Common myeloid progenitor, CD34-positive (primary cell): ENCODE results near the gene UQCRC1.

ENCODE experiments used
- CTCF ChIA-PET: fragments of 350-600 bp; sonication (Branson Sonifier 250); formaldehyde crosslinking; loops from one replicate; lab custom pipeline; 2021; ENCODE audit warnings: antibody characterized with exemption; lab: Charles Lee
- POLR2A ChIA-PET: fragments of 350-600 bp; sonication (Branson Sonifier 250); formaldehyde crosslinking; loops from one replicate; lab custom pipeline; 2021; ENCODE audit warnings: antibody characterized with exemption; lab: Charles Lee
- DNase-seq, 3 donors: peaks; one replicate each; pipeline versions ENCODE4 v3.0.0 to v3.0.0-alpha.2; 2013
- H3K27ac ChIP-seq, 2 experiments: 1 replicate in 1 of 2; 2 replicates in 1 of 2; pipeline ENCODE4 v1.7.0; 2013; ENCODE audit warnings: inconsistent platforms in 2 of 2, low read length in 2 of 2, mild to moderate bottlenecking in 2 of 2, low read depth in 1 of 2, moderate library complexity in 1 of 2; ENCODE audit not compliant: severe bottlenecking in 2 of 2, insufficient read depth in 1 of 2, poor library complexity in 1 of 2
- H3K27me3 ChIP-seq, 5 experiments: replicated peaks in 2 of 5; 1 replicate in 3 of 5; 2 replicates in 2 of 5; pipeline versions ENCODE4 v1.6.1 to v1.7.0; 2013; ENCODE audit warnings: low read length in 4 of 5, mild to moderate bottlenecking in 2 of 5, moderate library complexity in 2 of 5, inconsistent platforms in 1 of 5; ENCODE audit not compliant: insufficient read depth in 5 of 5, control insufficient read depth in 4 of 5
- H3K36me3 ChIP-seq, 4 experiments: 1 replicate in 2 of 4; 2 replicates in 2 of 4; pipeline versions ENCODE4 v1.6.1 to v1.7.0; 2013; ENCODE audit warnings: low read length in 3 of 4, control low read depth in 1 of 4, mild to moderate bottlenecking in 1 of 4; ENCODE audit not compliant: control insufficient read depth in 4 of 4, insufficient read depth in 4 of 4
- H3K4me1 ChIP-seq, 4 experiments: 1 replicate in 3 of 4; 2 replicates in 1 of 4; pipeline versions ENCODE4 v1.6.1 to v1.7.1; 2013; ENCODE audit warnings: low read length in 3 of 4, mild to moderate bottlenecking in 3 of 4, control low read depth in 1 of 4, inconsistent platforms in 1 of 4, moderate library complexity in 1 of 4; ENCODE audit not compliant: control insufficient read depth in 4 of 4, insufficient read depth in 4 of 4; ENCODE audit errors: control extremely low read depth in 1 of 4
- H3K4me3 ChIP-seq, 7 experiments: 1 replicate in 4 of 7; 2 replicates in 3 of 7; pipeline versions ENCODE4 v1.5.1 to v1.7.0; 2013; ENCODE audit warnings: mild to moderate bottlenecking in 7 of 7, low read length in 6 of 7, moderate library complexity in 6 of 7, inconsistent platforms in 2 of 7, low read depth in 2 of 7, control low read depth in 1 of 7; ENCODE audit not compliant: insufficient read depth in 4 of 7, control insufficient read depth in 1 of 7; ENCODE audit errors: extremely low read depth in 1 of 7
- H3K9me3 ChIP-seq, 5 experiments: 1 replicate in 4 of 5; 2 replicates in 1 of 5; pipeline versions ENCODE4 v1.6.1 to v1.7.1; 2013; ENCODE audit warnings: low read length in 4 of 5, mild to moderate bottlenecking in 2 of 5, inconsistent platforms in 1 of 5, low read depth in 1 of 5, moderate library complexity in 1 of 5; ENCODE audit not compliant: control insufficient read depth in 4 of 5, insufficient read depth in 2 of 5; ENCODE audit errors: control extremely low read depth in 1 of 5
- WGBS: methylation state at CpG from one replicate; pipeline ENCODE4 v1.1.5; 2013; ENCODE audit not compliant: insufficient coverage; 5-methylcytosine and 5-hydroxymethylcytosine counted together

Gene UQCRC1

GRCh38 chr3:48556796-48557626, 52.4 kb downstream of the UQCRC1 start, which contains the start of gene PFKFB4:
PFKFB4 (minus strand) TSS chr3:48556803; CDS start chr3:48556777, 26 bp downstream.
- ChIA-PET CTCF (interaction anchor here (1.0 to 6.4 kb wide), 4 partner anchors 8 to 100 kb away, joined by 3 to 32 read pairs (median 4); no protein-coding TSS in a partner anchor), POLR2A (interaction anchor here (1.4 kb wide), 1 partner anchor 14 kb away, joined by 4 read pairs; no protein-coding TSS in a partner anchor)
- Histone ChIP-seq H3K27ac (peak within 1 kb of the TSS in 1 of 2 experiments; percentile 66), H3K9me3 (no peaks in the 10 kb centered on the region), H3K4me1 (peaks cover 4 to 74% (median 54%) of the 10 kb centered on the region in 4 experiments), H3K4me3 (peak within 1 kb of the TSS; percentile 40 to 86 (median 73)), H3K36me3 (no peaks in the 10 kb centered on the region), H3K27me3 (no peaks in the 10 kb centered on the region)
- DNase-seq: peak; percentile 99
- WGBS: 0% methylated on average over 44 of the region's 53 CpGs

GRCh38 chr3:48555949-48556795, 53.3 kb downstream of the UQCRC1 start:
- Histone ChIP-seq H3K4me3 (peak overlapping the region; percentile 40 to 86 (median 73)), H3K36me3 (no peaks in the 10 kb centered on the region), H3K27me3 (no peaks in the 10 kb centered on the region), H3K4me1 (peaks cover 4 to 68% (median 52%) of the 10 kb centered on the region in 4 experiments), H3K9me3 (no peaks in the 10 kb centered on the region), H3K27ac (peak overlapping the region in 1 of 2 experiments; percentile 66)
- 22% methylated on average over 25 of the region's 29 CpGs for WGBS
- CTCF ChIA-PET: interaction anchor here (0.7 to 6.4 kb wide), 7 partner anchors 7 to 183 kb away, joined by 3 to 32 read pairs (median 3); partner anchors contain the start of genes CCDC51 and TMA7
- POLR2A ChIA-PET: interaction anchor here (0.6 to 0.9 kb wide), 3 partner anchors 84 to 396 kb away, joined by 3 to 6 read pairs (median 3); no protein-coding TSS in a partner anchor
- DNase-seq: no peak

GRCh38 chr3:48555231-48555948, 54.1 kb downstream of the UQCRC1 start:
- H3K27ac ChIP-seq: peak overlapping the region in 1 of 2 experiments; percentile 66
- no peaks in the 10 kb centered on the region for H3K27me3 ChIP-seq
- 97% methylated on average over 7 of the region's 10 CpGs for WGBS
- H3K36me3 ChIP-seq: no peaks in the 10 kb centered on the region
- DNase-seq: no peak
- ChIA-PET CTCF (interaction anchor here (0.7 to 1.3 kb wide), 6 partner anchors 10 to 184 kb away, joined by 3 to 4 read pairs (median 3); partner anchors contain the start of genes CCDC51 and TMA7), POLR2A (interaction anchor here (0.6 to 0.9 kb wide), 3 partner anchors 83 to 397 kb away, joined by 3 to 6 read pairs (median 3); no protein-coding TSS in a partner anchor)
- H3K4me1 ChIP-seq: peaks cover 2 to 60% (median 44%) of the 10 kb centered on the region in 4 experiments
- H3K9me3 ChIP-seq: no peaks in the 10 kb centered on the region
- H3K4me3 ChIP-seq: peak overlapping the region in 3 of 7 experiments; percentile 40 to 80 (median 75)

GRCh38 chr3:48553886-48554845, 55.3 kb downstream of the UQCRC1 start:
- Histone ChIP-seq H3K9me3 (no peaks in the 10 kb centered on the region), H3K27ac (no peak overlapping the region), H3K27me3 (no peaks in the 10 kb centered on the region), H3K36me3 (no peaks in the 10 kb centered on the region), H3K4me1 (peaks cover 0 to 58% (median 38%) of the 10 kb centered on the region in 4 experiments), H3K4me3 (no peak overlapping the region)
- WGBS: 91% methylated on average over 11 of the region's 14 CpGs
- CTCF ChIA-PET: interaction anchor here (0.7 to 7.7 kb wide), 9 partner anchors 9 to 279 kb away, joined by 3 to 48 read pairs (median 4); no protein-coding TSS in a partner anchor
- DNase-seq: no peak
- POLR2A ChIA-PET: interaction anchor here (0.9 kb wide), 1 partner anchor 12 kb away, joined by 3 read pairs; no protein-coding TSS in a partner anchor

GRCh38 chr3:48553361-48553760, 56.1 kb downstream of the UQCRC1 start:
- POLR2A ChIA-PET: interaction anchor here (0.6 to 0.9 kb wide), 4 partner anchors 11 to 766 kb away, joined by 3 read pairs; partner anchors contain the start of gene ZNF589
- H3K4me1 ChIP-seq: peaks cover 0 to 53% (median 34%) of the 10 kb centered on the region in 4 experiments
- CTCF ChIA-PET: interaction anchor here (0.7 to 7.7 kb wide), 10 partner anchors 8 to 278 kb away, joined by 3 to 48 read pairs (median 4); no protein-coding TSS in a partner anchor

More at GRCh38 chr3:48553361-48553760, 56.1 kb downstream of the UQCRC1 start:
- no peaks in the 10 kb centered on the region for H3K36me3 ChIP-seq
- no peak for DNase-seq
- 72% methylated on average over 4 of the region's 5 CpGs for WGBS
- no peaks in the 10 kb centered on the region for H3K9me3 ChIP-seq
- H3K4me3 ChIP-seq: no peak overlapping the region
- H3K27me3 ChIP-seq: no peaks in the 10 kb centered on the region
- no peak overlapping the region for H3K27ac ChIP-seq
